GM18508 (cell line): ENCODE results near the gene UBE3B.

Source experiments
- ATAC-seq: cut with Tn5 transposase; IDR thresholded peaks from one replicate; pipeline ENCODE4 v1.9.1; 2021; ENCODE audit warnings: moderate number of reproducible peaks; ENCODE audit not compliant: insufficient read depth, unreplicated experiment

UBE3B gene

DNA sequence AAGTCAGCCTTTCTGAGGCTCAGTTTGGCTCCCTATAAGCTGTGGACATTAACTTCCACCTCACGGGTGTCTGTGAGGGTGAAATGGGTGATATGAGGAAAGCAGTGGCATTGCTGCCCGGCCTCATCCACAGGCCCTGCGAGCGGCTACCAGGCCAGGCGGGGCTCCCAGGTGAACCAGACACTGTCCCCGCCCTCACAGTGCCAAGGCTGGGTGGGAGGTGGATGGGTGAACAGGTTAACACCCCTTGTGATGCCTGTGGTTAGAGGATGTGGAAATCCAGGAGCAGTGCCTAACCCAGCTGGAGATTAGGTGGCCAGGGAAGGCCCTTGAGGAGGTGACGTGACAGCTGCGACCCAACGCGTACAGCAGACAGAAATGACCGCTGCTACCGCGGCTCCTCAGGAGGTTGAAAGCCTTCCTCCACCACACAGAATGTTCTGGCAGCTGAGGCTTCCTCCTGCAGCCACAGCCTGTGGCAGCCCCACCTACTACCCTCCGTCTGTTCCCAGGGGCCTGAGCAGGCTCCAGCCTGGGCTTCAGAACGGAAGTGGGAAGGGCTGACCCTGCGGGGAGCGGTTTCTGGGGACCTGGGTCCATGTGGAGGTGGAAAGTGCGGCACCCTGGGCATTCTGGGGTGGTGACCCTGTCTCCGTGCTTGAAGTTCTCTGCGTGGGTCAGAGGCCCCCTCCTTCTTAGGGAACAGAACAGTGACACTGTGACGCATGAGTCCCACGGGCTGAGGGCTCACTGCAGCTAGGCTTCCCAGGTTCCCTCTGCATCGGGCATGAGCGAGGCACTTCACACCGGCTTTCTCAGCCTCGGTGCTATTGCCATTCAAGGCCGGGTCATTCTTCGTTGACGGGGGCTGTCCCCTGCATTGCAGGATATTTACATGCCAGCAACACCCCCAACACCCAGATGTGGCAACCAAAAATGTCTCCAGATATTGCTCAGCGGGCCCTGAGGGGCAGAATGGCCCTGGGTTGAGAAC, 86.2 kb downstream of the UBE3B start:
- no peak for ATAC-seq

DNA sequence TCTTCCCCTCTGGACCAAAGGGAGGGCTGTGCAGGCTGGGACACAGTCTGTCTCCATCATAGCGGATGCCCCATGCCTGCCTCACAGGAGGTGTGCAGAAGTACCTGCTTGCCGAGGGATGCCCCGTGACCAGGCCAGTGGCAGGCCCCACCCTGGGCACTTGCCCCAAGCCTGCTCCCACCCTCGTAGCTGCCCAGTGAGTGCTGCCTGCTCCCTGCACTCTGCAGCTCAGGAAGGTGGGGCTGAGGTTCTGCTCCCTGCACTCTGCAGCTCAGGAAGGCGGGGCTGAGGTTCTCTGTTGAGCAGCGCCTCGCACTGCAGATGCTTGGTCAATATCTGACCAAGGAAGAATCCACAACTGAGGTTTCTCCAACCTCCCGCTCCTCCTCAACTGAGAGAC, 89.0 kb downstream of the UBE3B start:
- no peak for ATAC-seq

DNA sequence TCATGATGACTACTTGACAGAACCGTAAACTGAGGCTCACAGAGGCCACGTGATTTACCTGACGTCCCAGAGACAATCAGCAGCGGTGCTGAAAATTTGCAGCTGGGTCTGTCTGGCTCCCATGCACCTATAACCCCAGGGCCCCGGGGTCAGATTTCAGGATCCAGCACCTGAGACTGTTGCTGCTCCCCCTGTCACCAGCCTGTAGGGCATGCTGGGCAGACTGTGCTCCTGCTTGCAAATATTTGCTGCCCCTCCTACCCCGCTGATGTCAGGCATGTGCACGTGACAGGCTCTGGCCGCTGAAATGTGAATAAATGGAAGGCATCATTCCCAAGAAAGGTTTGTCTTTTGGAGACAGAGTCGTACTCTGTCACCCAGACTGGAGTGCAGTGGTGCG, 89.9 kb downstream of the UBE3B start:
- ATAC-seq, result no peak

DNA sequence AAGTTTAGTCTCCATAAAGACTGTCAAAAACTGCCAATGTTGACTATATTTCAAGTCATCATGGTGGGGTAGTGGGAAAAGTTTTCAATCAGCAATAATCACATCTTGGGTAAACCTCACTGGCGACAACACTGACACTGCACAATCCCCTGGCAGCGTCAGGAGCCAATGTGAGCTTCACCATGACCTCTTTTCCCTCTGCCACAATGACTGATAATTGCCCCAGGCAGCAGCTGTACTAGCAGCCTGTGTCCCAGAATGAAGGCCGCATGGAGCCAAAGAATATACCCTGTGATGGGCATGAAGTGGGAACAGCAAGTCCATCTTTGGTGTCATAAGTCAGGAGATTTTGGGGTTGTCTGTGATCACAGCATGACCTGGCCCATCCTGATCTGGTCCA, 90.5 kb downstream of the UBE3B start:
- no peak for ATAC-seq

DNA sequence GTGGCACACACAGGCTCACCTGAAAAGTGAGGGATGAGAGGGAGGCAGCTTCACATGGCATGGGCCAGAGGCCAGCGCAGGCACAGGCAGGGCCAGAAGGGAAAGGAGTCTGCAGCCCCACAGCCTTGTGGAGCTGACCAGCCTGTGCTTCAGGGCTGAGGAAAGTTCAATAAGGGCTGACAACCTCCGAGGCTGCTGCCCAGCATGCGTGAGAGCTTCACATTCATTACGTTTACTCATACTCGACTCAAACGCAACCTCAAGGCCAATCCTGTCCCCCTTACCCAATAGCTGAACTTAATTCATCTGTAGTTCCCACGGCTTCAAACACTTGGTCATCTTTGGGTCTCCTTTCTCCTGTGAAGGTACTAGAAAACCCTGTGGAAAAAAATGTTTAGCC, 91.1 kb downstream of the UBE3B start:
- ATAC-seq, result no peak

DNA sequence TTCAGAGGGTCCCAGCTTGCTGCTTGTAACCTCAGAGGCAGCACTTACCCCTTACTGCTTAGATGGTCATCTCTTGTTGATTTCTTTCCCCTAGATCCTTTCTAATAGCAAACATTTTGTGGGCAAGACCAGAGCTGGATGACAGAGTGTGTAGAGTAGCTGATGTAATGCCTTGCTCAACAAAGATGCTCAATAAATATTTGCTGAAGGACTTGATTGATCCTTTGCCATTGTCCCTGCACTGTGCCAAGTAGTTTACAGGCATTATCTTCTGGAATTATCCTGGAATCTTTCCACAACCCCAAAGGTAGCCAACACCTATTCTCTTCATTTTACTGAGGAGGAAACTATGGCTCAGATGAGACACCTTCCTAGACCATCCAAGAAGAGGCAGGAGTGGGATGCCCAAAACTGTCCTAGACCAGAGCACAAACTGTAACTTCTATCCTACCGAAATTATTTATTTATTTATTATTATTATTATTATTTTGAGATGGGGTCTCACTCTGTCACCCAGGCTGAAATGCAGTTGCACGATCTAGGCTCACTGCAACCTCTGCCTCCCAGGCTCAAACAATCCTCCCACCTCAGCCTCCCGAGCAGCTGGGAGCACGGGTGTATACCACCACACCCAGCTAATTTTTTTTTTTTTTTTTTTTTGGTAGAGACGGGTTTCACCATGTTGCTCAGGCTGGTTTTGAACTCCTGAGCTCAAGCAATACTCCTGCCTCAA, 94.5 kb downstream of the UBE3B start:
- no peak for ATAC-seq

DNA sequence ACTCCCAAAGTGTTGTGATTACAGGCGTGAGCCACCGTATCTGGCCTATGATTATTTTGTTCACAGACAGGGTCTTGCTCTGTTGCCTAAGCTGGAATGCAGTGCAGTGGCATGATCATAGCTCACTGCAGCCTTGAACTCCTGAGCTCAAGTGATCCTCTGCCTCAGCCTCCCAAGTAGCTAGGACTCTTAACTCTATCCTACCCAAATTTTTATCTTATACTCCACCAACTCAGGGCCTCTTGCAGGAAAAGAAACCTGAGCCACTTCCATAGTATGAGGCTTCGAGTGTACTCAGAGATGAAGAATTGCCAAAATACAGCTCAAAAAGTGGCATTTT, 95.0 kb downstream of the UBE3B start:
- ATAC-seq, result no peak

DNA sequence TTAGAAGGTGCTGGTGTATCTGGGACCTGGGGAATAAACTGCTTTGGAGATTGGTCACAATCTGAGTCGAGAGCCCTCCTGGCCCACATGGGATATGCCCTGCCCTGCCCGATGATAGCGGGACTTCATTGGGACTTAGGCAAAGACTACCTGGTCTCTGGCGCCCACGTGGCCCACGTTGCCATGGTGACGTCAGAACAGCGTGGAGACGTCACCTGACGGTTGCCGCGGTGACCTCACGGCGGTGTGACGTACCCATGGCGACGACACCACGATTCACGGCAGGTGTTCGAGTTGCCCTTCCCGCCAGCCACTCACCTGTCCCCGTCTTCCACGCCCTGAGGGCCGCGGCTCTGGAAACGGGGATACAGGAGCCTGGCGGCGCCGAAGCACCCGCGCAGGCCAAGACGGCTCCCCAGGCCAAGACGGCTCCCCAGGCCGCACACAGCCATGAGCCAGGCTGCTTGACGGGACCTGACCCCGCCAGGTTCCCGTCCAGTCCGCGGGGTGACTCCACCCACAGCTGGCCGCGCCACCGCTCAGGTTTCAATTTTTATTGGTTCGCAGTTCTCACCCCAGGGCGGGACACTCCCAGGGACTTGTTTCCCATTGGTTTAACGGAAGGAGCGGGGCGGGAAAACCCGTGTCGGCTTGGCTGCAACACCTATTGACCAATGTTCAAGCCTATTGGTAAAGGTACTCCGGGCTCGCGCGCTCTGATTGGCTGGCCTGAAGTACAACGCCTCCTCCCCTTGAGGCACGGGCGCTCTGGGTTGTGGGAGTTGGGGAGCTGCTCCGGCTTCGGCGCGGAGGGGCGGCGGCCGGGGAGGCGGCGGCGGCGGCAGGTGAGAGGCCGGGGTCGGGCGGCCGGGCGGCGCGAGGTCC, 95.8 kb downstream of the UBE3B start, which contains the start of the genes MMAB and MVK:
MMAB (minus strand) TSS at position 476 of the 885 bp plus-strand sequence; CDS start at position 452, 24 bp downstream.
MVK (plus strand) TSS at position 766 of the 885 bp plus-strand sequence. CDS start 1,029 bp downstream, outside the sequence.
- peak; percentile 91 for ATAC-seq

DNA sequence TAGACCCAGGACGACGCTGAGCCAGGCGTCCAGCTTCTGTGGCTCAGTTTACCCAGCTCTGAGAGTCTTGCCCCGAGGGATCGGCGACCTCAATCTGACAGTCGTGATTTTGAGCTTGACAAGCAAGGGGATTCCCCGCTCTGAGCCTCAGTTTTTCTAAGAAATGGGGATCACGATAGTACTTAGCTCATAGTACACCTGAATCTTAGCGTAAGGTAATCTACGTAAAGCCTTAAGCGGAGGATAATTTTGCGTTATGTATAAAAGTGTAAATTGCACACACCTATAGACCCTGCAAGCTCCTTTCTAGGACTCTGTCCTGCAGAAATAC, 96.4 kb downstream of the UBE3B start:
- ATAC-seq, result no peak

DNA sequence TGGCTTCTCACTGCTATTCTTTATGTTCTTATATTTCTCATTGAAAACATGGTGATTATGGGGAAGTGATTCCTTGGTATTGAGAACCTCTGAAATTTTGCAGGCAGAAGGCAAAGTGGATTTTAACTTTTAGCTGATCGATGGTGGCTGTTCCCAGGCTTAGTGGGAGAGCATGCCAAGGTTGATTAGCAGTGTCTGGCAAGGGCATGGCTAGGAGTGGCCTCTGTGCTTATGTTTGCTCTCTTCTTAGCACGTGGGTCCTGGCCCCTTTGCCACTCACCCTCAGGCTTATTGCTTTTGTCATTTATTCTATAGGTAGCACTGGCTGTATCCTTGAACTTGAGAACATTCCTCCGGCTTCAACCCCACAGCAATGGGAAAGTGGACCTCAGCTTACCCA, 98.2 kb downstream of the UBE3B start:
- ATAC-seq, result no peak

DNA sequence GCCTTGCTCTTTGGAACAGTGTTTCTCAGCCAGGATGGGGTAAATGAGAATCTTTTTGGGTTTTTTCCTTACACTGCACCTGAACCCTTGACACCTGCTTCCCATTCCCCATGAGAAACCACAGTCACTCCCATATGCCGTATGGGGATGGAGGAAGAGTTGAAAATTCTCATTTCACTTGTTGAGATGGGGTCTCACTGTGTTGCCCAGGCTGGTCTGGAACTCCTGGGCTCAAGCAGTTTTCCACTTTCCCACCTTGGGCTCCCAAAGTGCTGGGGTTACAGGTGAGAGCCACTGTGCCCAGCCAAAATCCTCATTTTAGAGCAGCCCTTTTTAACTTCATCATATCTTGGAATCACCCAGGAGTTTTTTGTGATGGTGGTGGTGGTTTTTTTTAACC, 99.9 kb downstream of the UBE3B start:
- no peak for ATAC-seq

DNA sequence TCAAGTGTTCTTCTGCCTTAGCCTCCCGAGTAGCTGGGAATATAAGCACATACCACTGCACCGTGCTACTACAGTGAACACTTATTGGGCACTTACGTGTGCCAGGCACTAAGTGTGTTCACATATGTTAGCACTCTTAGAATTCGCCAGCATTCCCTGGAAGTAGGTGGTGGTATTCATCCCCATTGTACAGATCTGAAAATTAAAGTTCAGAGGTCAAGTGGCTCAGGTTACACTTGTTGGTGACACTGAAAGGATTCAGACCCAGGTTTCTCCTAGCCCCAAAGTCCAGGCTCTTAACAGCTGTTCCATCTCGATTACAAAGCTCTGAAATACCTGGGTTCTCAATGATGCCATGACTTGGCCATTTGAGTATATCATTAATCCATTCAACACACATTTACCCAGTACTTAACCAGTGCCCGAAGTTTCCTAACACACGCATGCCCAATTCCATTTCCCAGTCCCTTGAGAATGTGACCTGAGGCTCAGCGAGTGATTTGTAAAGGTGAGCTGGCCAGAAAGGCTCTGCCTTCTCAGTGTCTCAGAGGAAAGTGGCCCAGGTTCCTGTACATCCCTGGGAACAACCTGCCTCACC, 101.0 kb downstream of the UBE3B start:
- ATAC-seq, result no peak

DNA sequence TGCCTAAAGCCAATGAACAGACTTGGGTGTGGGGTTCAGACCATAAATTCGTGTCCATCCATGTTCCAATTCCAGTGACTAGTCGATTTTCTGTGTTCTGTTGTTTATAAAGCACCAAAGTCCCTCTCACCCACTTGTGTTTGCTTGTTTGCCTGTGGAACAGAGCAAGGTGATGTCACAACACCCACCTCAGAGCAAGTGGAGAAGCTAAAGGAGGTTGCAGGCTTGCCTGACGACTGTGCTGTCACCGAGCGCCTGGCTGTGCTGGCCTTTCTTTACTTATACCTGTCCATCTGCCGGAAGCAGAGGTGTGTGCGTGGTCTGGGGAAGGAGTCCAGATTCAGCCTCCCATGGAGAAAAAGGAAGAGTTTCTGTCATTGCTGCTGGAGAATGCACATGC, 102.2 kb downstream of the UBE3B start:
- no peak for ATAC-seq

DNA sequence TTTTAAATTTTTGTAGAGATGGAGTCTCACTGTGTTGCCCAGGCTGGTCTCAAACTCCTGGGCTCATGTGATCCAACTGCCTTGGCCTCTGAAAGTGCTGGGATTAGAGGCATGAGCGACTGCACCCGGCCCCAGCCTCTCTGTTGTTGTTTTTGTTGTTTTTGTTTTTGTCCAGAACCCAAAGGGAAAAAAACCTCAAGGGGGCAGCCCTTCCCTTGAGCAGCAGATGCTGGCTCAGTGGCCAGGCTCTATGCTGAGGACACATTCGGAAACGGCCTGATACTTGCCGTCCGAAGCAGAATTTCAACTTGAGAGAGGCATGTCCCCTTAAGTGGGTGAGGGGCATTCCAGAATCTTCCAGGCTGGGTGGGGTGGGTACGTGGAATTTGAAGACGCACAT, 102.8 kb downstream of the UBE3B start:
- no peak for ATAC-seq

DNA sequence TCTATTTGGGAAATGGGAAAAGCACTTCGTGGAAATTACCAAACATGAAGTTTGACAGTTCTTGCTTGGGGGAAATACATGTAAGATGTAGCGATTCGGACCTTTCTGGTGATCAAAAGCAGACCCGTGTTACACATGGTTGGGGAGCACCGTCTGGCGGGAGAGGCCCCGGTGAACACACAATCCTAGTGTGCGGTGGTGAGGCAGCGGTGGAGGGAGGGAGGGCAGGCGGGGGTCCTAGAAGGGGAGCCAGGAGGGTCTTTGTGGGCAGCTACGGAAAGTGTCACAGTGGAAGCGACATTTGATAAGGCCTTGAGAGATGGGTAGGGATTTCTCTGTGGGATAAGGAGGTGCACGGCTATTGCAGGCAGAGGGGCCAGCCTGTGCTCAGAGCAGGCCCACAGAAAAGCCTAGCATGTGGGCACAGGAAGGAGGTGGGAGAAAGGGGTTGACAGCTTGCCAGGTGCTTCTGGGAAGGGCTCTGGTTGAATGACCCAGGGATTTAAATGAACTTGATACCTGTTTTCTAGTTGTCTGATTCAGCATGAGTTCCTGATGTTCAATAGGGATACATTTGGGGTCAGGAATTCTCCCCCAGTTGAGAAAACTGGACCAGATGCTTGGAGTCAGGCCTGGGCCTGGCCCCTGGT, 103.4 kb downstream of the UBE3B start:
- no peak for ATAC-seq

DNA sequence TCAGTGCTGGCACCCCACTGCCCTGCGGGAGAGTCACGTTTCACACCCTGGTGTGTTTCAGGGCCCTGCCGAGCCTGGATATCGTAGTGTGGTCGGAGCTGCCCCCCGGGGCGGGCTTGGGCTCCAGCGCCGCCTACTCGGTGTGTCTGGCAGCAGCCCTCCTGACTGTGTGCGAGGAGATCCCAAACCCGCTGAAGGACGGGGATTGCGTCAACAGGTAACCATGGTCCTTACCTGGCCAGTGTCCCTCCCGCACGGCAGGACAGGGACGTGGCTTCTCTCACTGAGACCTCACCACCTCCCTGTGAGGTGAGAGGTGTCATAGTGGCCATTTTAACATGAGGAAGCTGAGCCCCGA, 103.9 kb downstream of the UBE3B start:
- ATAC-seq, result no peak

DNA sequence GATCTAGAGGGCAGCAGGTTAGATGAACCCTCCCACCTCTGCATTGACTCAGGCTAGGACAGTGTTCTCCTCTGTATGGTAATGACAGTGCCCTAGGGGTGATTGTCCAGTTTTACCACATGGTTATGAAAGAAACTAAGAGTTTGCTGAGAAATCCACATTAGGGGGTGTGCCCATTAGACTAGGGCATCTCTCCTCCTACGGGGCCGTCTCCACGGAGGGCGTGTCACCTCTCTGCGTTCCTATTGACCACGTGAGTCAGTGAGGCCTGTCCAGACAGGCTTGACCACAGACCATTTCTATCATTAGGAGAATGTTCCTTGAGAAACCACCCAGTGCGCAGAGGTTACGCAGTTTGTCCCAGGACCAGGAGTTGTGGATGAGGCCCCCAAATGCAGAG, 104.4 kb downstream of the UBE3B start:
- no peak for ATAC-seq

DNA sequence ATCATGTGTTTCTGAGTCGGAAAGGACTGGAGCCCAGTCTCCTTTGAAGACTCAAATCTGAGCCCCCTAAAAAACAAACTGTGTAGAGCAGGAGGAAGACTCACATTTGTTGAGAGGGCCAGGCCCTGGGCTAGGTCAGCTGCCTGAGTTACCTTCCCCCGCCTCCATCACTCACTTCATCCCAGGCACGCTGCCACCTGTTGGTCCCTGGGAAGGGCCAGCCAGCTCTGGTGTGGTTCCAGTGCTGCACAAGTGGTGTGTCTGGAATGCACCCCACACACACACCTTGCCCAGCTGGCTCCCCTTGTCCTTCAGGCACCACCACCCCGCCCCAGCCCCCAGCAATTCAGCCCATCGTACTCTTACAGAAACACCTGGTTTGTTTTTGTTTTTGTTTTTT, 105.2 kb downstream of the UBE3B start:
- no peak for ATAC-seq

DNA sequence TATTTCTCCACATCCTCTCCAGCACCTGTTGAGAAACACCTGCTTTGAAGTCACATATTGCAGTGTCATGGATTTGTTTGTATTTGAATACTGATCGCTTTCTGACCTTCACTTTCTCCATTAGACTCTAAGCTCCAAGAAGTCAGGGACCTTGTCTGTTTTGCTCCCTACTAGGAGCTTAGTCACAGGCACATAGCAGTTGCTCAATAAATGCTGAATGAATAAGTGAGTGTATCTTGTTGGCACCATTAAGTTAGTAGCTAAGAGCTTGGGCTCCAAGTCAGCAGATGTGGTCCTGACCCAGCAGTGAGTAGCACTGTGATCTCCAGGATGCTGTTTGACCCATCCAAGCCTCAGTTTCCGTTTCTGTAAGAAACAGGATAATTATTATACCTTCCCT, 106.3 kb downstream of the UBE3B start:
- ATAC-seq, result no peak
